Body of pancreas (tissue), 4 donors: ENCODE data around the gene FCHO1. TPM values are rescaled to one million over a fixed set of nuclear protein-coding genes. Genes with fewer than 3 reads are reported as not detected.

ENCODE experiments used
- ATAC-seq: fragments of 150-250 bp; one replicate; pipeline ENCODE4 v1.9.1; 2016
- DNase-seq, 4 donors: peaks; one replicate each; pipeline ENCODE4 v3.0.0-alpha.2; 2019
- H3K27ac ChIP-seq, 4 donors: fragments of 200-600 bp; sonication (generic); 1 replicate in 3 of 4; 2 replicates in 1 of 4; pipeline versions ENCODE4 v1.5.1 to v1.6.1; 2016 to 2019; ENCODE audit warnings: mild to moderate bottlenecking in 1 of 4, mixed read lengths in 1 of 4, moderate library complexity in 1 of 4
- H3K27me3 ChIP-seq, 2 donors: fragments of 200-600 bp; sonication (generic); one replicate each; pipeline ENCODE4 v1.6.0; 2016; ENCODE audit warnings: mild to moderate bottlenecking in 1 of 2
- H3K36me3 ChIP-seq, 2 donors: fragments of 200-600 bp; sonication (generic); replicated peaks in 1 of 2; 2 replicates each; pipeline ENCODE4 v1.5.1; 2016; ENCODE audit warnings: low read depth in 2 of 2; ENCODE audit not compliant: insufficient read depth in 1 of 2
- H3K4me1 ChIP-seq: fragments of 200-600 bp; sonication (generic); one replicate; pipeline ENCODE4 v1.6.0; 2016
- H3K4me3 ChIP-seq, 2 donors: fragments of 200-600 bp; sonication (generic); 1 replicate in 1 of 2; 2 replicates in 1 of 2; pipeline ENCODE4 v1.5.1; 2016 to 2019
- H3K9me3 ChIP-seq, 3 donors: fragments of 200-600 bp; sonication (generic); 1 replicate in 2 of 3; 2 replicates in 1 of 3; pipeline ENCODE4 v1.5.1; 2016
- POLR2A ChIP-seq, 3 donors: fragments of 450-650 bp; IDR thresholded peaks; one replicate each; pipeline ENCODE4 v1.6.1; 2016; ENCODE audit warnings: antibody characterized with exemption in 3 of 3, mild to moderate bottlenecking in 2 of 3
- WGBS, 2 donors: methylation state at CpG; one replicate each; pipeline ENCODE4 v1.1.5; 2017; 5-methylcytosine and 5-hydroxymethylcytosine counted together
- intact Hi-C: fragments of 100-400 bp; cut with DNase I; formaldehyde crosslinking; loops from one replicate; pipeline ENCODE4 v1.15.1; 2023
- total RNA-seq, 2 donors: library from RNA; depleted of rRNA; stranded (reverse); fragments of >200 nt; gene quantifications; one replicate each; pipeline ENCODE4 v1.1.0, GENCODE V29; 2016
- TF ChIP-seq, protein P1 (sequence below), 7 experiments: fragments of 450-650 bp in 4 of 7; fragments of 200-600 bp in 3 of 7; sonication (generic) in 3 of 7; IDR thresholded peaks; one replicate each; pipeline ENCODE4 v1.5.1; 2016 to 2019; ENCODE audit warnings: antibody characterized with exemption in 7 of 7

FCHO1 gene
- total RNA-seq, 2 donors from 2014 or later: 1.6 TPM; not detected in 1

DNA sequence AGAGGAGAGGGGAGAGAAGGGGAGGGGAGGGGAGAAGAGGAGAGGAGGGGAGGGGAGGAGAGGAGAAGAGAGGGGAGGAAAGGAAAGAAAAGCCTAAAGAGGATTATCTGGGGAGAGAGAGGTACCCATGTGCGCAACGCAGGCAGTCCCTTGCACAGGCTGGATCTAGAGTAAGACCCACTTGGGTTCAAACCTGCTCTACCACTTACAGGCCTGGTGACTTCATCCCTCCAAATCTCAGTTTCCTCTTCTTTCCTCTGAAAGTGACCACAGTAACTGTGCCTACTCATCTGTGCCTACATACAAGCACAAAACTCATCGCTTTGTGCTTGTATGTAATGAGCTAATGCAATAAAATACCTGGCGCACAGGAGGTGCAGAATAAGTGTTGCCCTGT is 32.7 kb upstream of the FCHO1 start:
- TF ChIP-seq, protein P1, sequence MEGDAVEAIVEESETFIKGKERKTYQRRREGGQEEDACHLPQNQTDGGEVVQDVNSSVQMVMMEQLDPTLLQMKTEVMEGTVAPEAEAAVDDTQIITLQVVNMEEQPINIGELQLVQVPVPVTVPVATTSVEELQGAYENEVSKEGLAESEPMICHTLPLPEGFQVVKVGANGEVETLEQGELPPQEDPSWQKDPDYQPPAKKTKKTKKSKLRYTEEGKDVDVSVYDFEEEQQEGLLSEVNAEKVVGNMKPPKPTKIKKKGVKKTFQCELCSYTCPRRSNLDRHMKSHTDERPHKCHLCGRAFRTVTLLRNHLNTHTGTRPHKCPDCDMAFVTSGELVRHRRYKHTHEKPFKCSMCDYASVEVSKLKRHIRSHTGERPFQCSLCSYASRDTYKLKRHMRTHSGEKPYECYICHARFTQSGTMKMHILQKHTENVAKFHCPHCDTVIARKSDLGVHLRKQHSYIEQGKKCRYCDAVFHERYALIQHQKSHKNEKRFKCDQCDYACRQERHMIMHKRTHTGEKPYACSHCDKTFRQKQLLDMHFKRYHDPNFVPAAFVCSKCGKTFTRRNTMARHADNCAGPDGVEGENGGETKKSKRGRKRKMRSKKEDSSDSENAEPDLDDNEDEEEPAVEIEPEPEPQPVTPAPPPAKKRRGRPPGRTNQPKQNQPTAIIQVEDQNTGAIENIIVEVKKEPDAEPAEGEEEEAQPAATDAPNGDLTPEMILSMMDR (IDR thresholded peaks at IDR 0.05): no peak
- TF ChIP-seq POLR2A (IDR thresholded peaks at IDR 0.05): no peak
- ATAC-seq (no peak), DNase-seq (no peak)
- WGBS, 2 donors: 78 to 93% methylated on average over 4 of the region's 4 CpGs
- no peaks in the 10 kb centered on the region for H3K27me3 ChIP-seq
- H3K4me1 ChIP-seq: peaks cover 31% of the 10 kb centered on the region
- H3K9me3 ChIP-seq: no peaks in the 10 kb centered on the region
- H3K4me3 ChIP-seq: no peak overlapping the region
- H3K36me3 ChIP-seq: no peaks in the 10 kb centered on the region
- no peak overlapping the region for H3K27ac ChIP-seq
- intact Hi-C loops: no loop called here

DNA sequence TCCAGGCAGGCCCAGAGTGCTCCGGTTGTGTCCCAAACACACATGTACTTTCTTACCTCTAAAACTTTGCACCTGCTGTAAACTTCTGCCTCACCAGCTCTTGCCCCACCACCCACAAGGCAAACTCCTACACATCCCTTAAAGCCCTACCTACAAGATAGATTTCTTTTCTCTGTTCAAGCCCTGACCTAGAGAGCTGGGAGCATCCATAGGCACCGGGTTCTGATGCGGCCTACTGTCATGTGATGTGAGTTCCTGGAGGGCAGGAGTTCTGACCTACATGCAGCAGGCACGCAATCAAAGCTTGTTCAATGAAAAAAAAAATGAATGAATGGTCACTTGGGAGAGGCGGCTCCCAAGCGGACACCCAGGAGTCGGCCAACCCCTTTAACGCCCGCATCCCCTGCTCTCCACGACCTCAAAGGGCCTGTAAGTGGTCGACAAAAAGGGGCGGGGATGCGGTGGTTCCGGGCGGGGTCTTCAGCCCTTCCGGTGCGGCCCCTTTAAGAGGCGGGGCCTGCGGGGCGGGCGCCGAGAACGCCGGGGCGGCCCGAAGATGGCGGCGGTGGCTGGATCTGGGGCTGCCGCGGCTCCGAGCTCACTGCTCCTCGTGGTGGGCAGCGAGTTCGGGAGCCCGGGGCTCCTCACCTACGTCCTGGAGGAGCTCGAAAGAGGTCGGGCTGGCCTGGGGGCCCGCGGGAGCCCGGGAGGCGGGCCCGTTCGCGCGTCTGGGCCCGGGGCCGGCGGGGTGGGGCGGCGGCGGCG is 32.1 kb upstream of the FCHO1 start, which contains the start of gene MAP1S:
TSS of gene MAP1S (plus strand) at position 534 of the 765 bp plus-strand sequence. CDS start at position 557, 23 bp downstream.
- 3 to 13% methylated on average over 7 to 33 of the region's 53 CpGs for WGBS, 2 donors
- no peaks in the 10 kb centered on the region for H3K27me3 ChIP-seq
- peak within 1 kb of the TSS; percentile 37 to 72 (median 50) for H3K27ac ChIP-seq
- ATAC-seq (peak; percentile 63), DNase-seq (peak; percentile 31 to 67 (median 46))
- peaks cover 0 to under 1% of the 10 kb centered on the region in 2 donors for H3K36me3 ChIP-seq
- intact Hi-C loops: no loop called here
- peaks cover 31% of the 10 kb centered on the region for H3K4me1 ChIP-seq
- peak; percentile 49 to 75 (median 67) for TF ChIP-seq POLR2A (IDR thresholded peaks at IDR 0.05)
- TF ChIP-seq, protein P1 (IDR thresholded peaks at IDR 0.05): no peak
- peak within 1 kb of the TSS; percentile 55 to 93 for H3K4me3 ChIP-seq
- no peaks in the 10 kb centered on the region for H3K9me3 ChIP-seq

DNA sequence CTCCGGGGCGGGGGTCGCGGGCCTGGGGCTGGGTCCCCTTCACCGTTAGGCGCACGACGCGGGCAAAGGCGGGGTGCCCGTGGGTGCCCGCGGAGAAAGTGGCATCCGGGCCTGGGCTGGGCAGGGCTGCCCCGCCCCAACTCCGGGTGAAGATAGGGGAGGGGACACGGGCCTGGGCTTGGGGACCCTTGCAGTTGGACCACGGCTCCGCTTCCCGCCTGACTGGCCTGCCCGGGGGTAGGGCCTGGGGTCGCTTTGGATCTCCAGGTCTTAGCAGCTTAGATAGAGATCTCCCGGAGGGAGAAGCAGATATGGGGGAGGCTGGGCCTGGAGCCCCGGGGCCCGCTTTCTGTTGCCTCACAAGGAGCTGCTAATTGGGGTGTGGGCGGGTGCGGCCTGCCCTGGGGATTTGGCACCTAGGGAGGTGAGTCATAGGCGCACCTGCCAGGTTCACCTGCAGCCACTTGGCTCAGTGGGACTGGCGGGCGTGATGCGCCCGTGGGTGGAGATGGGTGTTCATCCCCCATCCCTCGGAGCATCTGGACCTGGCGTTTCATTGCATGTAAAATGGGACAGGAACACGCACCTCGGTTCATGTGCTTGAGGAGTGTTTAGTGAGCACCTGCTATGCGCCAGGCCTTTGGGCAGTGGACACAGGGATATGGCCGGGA is 31.4 kb upstream of the FCHO1 start:
- Histone ChIP-seq H3K27me3 (no peaks in the 10 kb centered on the region), H3K36me3 (peaks cover 0 to 4% of the 10 kb centered on the region in 2 donors), H3K27ac (peak overlapping the region; percentile 37 to 72 (median 50)), H3K4me3 (peak overlapping the region; percentile 55 to 93), H3K9me3 (no peaks in the 10 kb centered on the region), H3K4me1 (peaks cover 31% of the 10 kb centered on the region)
- intact Hi-C loops: no loop called here
- TF ChIP-seq, protein P1 (IDR thresholded peaks at IDR 0.05): no peak
- no peak for TF ChIP-seq POLR2A (IDR thresholded peaks at IDR 0.05)
- WGBS, 2 donors: 1 to 10% methylated on average over 3 to 34 of the region's 38 CpGs
- ATAC-seq (peak; percentile 55), DNase-seq (peak; percentile 62 to 79 (median 74))

DNA sequence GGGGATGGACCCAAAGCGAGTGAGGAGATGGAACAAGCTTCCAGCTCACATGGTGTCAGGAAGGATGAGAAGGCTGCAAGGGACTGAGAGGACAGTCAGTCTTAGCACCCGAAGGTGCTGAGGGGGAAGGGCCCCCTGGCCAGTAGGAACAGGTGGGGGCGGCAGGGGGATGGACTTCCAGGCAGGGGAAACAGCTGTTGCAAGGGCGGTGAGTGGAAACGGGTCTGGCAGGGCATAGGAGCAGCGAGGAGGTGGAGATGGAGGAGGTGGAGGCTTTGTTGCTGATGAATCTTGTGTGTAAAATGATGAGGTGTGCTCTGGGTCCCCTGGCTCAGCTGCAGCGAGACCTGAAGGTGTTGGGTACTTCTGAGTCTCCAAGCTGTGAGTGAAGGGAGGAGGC is 30.8 kb upstream of the FCHO1 start:
- Histone ChIP-seq H3K36me3 (peaks cover 0 to 7% of the 10 kb centered on the region in 2 donors), H3K9me3 (no peaks in the 10 kb centered on the region), H3K4me1 (peaks cover 31% of the 10 kb centered on the region), H3K4me3 (peak overlapping the region in 1 of 2 donors; percentile 93), H3K27ac (no peak overlapping the region), H3K27me3 (no peaks in the 10 kb centered on the region)
- 15 to 16% methylated on average over 6 to 7 of the region's 7 CpGs for WGBS, 2 donors
- TF ChIP-seq POLR2A (IDR thresholded peaks at IDR 0.05): no peak
- TF ChIP-seq, protein P1 (IDR thresholded peaks at IDR 0.05): no peak
- intact Hi-C loops: no loop called here
- no peak for ATAC-seq
- no peak for DNase-seq
